ENCODE results near the gene PPAT.
A peak's percentile ranks its signal among the peaks of the same experiment; 100 is the strongest.

The PPAT gene

DNA sequence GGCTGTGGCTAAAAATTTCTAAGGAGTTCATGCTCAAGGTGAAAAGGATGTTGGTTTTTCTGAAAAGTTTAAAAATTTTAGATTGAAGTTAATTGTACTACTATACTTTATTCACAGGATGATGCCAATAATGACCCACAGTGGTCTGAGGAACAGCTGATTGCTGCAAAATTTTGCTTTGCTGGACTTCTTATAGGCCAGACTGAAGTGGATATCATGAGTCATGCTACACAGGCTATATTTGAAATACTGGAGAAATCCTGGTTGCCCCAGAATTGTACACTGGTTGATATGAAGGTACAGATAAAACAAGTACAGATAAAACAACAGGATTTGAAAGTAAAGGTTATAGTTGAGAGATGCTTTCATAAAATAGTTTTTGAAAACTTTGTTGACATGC, 12.9 kb upstream of the PPAT start:
- Histone ChIP-seq H3K4me3 (ENCODE audit: low read length, poor library complexity, severe bottlenecking) (no peak overlapping the region), H3K36me3 (ENCODE audit: insufficient read depth, low read length) (peaks cover 90% of the 10 kb centered on the region), H3K4me1 (ENCODE audit: insufficient read depth, low read length, poor library complexity, severe bottlenecking) (peaks cover 27% of the 10 kb centered on the region), H3K27me3 (ENCODE audit: insufficient read depth, low read length, poor library complexity, severe bottlenecking) (no peaks in the 10 kb centered on the region), H4K20me1 (ENCODE audit: insufficient read depth, low read length, poor library complexity, severe bottlenecking) (peaks cover 57% of the 10 kb centered on the region), H2AFZ (ENCODE audit: low read length) (no peak overlapping the region), H3K4me2 (ENCODE audit: low read depth, low read length, poor library complexity, severe bottlenecking) (no peak overlapping the region), H3F3A (ENCODE audit: low read depth) (no peaks in the 10 kb centered on the region), H3K79me2 (ENCODE audit: insufficient read depth, low read length) (peaks cover 51% of the 10 kb centered on the region), H3K9me2 (replicated peaks; ENCODE audit: low read depth, low read length) (no peaks in the 10 kb centered on the region), H3K9ac (ENCODE audit: low read depth, low read length, poor library complexity, severe bottlenecking) (no peak overlapping the region), H3K9me3 (ENCODE audit: insufficient read depth, low read depth, low read length) (no peaks in the 10 kb centered on the region)
- TF ChIP-seq EZH2phosphoT487 (IDR thresholded peaks at IDR 0.05; ENCODE audit: borderline replicate concordance) (no peak), CTCF (conservative IDR thresholded peaks at IDR 0.05; ENCODE audit: low read length) (no peak)

DNA sequence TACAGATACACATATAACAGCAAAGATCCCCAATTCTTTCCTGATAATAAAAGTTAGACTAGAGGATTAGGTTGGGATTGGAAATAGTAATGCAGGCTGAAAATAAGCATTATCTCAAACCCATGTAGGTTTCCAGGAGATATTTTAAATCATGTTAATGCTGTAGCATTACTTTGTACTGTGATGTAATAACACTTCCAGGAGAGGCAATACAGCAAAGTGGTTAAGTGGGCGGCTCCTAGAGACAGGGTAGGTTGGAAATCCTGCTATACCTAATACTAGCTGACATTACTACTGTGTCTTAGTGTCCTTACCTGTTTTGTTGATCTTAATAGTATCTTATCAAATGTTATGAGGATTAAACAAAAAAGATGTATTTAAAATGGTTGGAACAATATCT, 10.3 kb upstream of the PPAT start:
- Histone ChIP-seq H3K4me1 (ENCODE audit: insufficient read depth, low read length, poor library complexity, severe bottlenecking) (peaks cover 49% of the 10 kb centered on the region), H2AFZ (ENCODE audit: low read length) (no peak overlapping the region), H3K27me3 (ENCODE audit: insufficient read depth, low read length, poor library complexity, severe bottlenecking) (no peaks in the 10 kb centered on the region), H3K4me2 (ENCODE audit: low read depth, low read length, poor library complexity, severe bottlenecking) (peak overlapping the region; percentile 68), H4K20me1 (ENCODE audit: insufficient read depth, low read length, poor library complexity, severe bottlenecking) (peaks cover 81% of the 10 kb centered on the region), H3F3A (ENCODE audit: low read depth) (no peaks in the 10 kb centered on the region), H3K9ac (ENCODE audit: low read depth, low read length, poor library complexity, severe bottlenecking) (no peak overlapping the region), H3K9me2 (replicated peaks; ENCODE audit: low read depth, low read length) (no peaks in the 10 kb centered on the region), H3K79me2 (ENCODE audit: insufficient read depth, low read length) (peaks cover 77% of the 10 kb centered on the region), H3K9me3 (ENCODE audit: insufficient read depth, low read depth, low read length) (no peaks in the 10 kb centered on the region), H3K4me3 (ENCODE audit: low read length, poor library complexity, severe bottlenecking) (peak overlapping the region; percentile 0), H3K36me3 (ENCODE audit: insufficient read depth, low read length) (peaks cover 80% of the 10 kb centered on the region)
- TF ChIP-seq EZH2phosphoT487 (IDR thresholded peaks at IDR 0.05; ENCODE audit: borderline replicate concordance): no peak
- TF ChIP-seq CTCF (conservative IDR thresholded peaks at IDR 0.05; ENCODE audit: low read length): no peak

GRCh38 chr4:56444719-56445118, 9.3 kb upstream of the PPAT start:
- H3K4me2 ChIP-seq (ENCODE audit: low read depth, low read length, poor library complexity, severe bottlenecking): peak overlapping the region; percentile 68
- peaks cover 70% of the 10 kb centered on the region for H3K36me3 ChIP-seq (ENCODE audit: insufficient read depth, low read length)
- H3F3A ChIP-seq (ENCODE audit: low read depth): no peaks in the 10 kb centered on the region
- H3K9me3 ChIP-seq (ENCODE audit: insufficient read depth, low read depth, low read length): no peaks in the 10 kb centered on the region
- peak overlapping the region; percentile 25 for H3K4me3 ChIP-seq (ENCODE audit: low read length, poor library complexity, severe bottlenecking)
- H3K9me2 ChIP-seq (replicated peaks; ENCODE audit: low read depth, low read length): no peaks in the 10 kb centered on the region
- peaks cover 91% of the 10 kb centered on the region for H4K20me1 ChIP-seq (ENCODE audit: insufficient read depth, low read length, poor library complexity, severe bottlenecking)
- no peak overlapping the region for H2AFZ ChIP-seq (ENCODE audit: low read length)
- no peak overlapping the region for H3K9ac ChIP-seq (ENCODE audit: low read depth, low read length, poor library complexity, severe bottlenecking)
- no peaks in the 10 kb centered on the region for H3K27me3 ChIP-seq (ENCODE audit: insufficient read depth, low read length, poor library complexity, severe bottlenecking)
- peaks cover 87% of the 10 kb centered on the region for H3K79me2 ChIP-seq (ENCODE audit: insufficient read depth, low read length)
- peaks cover 57% of the 10 kb centered on the region for H3K4me1 ChIP-seq (ENCODE audit: insufficient read depth, low read length, poor library complexity, severe bottlenecking)
- no peak for TF ChIP-seq CTCF (conservative IDR thresholded peaks at IDR 0.05; ENCODE audit: low read length)
- no peak for TF ChIP-seq EZH2phosphoT487 (IDR thresholded peaks at IDR 0.05; ENCODE audit: borderline replicate concordance)
